Endothelial cell (in vitro differentiated cells): ENCODE results near the gene FAM136A. TPM values are rescaled to one million over a fixed set of nuclear protein-coding genes. Genes with fewer than 3 reads are reported as not detected.
A peak's percentile ranks its signal among the peaks of the same experiment; 100 is the strongest.

Source experiments
- DNase-seq: peaks from one replicate; pipeline ENCODE4 v3.0.0; 2021; ENCODE audit warnings: low spot score
- H3K27ac Mint-ChIP-seq: one replicate; pipeline ENCODE4 v1.8.0; 2021; ENCODE audit warnings: mixed read lengths, inconsistent platforms; ENCODE audit not compliant: unreplicated experiment
- H3K27me3 Mint-ChIP-seq: one replicate; pipeline ENCODE4 v1.8.0; 2021; ENCODE audit warnings: mild to moderate bottlenecking, moderate library complexity, mixed read lengths, inconsistent platforms; ENCODE audit not compliant: unreplicated experiment
- H3K36me3 Mint-ChIP-seq: one replicate; pipeline ENCODE4 v1.8.0; 2021; ENCODE audit warnings: mild to moderate bottlenecking, low read depth, mixed read lengths, inconsistent platforms; ENCODE audit not compliant: unreplicated experiment
- H3K4me1 Mint-ChIP-seq: one replicate; pipeline ENCODE4 v1.8.0; 2021; ENCODE audit warnings: mild to moderate bottlenecking, mixed read lengths, inconsistent platforms; ENCODE audit not compliant: unreplicated experiment
- H3K4me3 Mint-ChIP-seq: one replicate; pipeline ENCODE4 v1.8.0; 2021; ENCODE audit warnings: mild to moderate bottlenecking, mixed read lengths, inconsistent platforms; ENCODE audit not compliant: unreplicated experiment
- H3K9me3 Mint-ChIP-seq: one replicate; pipeline ENCODE4 v1.8.0; 2021; ENCODE audit warnings: mixed read lengths, inconsistent platforms; ENCODE audit not compliant: unreplicated experiment
- total RNA-seq: library from RNA; stranded (reverse); fragmentation: NEBNext Ultra II Directional; extraction: Animal tissue kit (Norgen Biotek cat#: 25700); gene quantifications from one replicate; pipeline ENCODE4 v1.2.1, GENCODE V29; 2021; ENCODE audit not compliant: unreplicated experiment
- TF ChIP-seq, protein P1 (sequence below): fragments of 200-600 bp; sonication (generic); IDR thresholded peaks from one replicate; pipeline ENCODE4 v1.5.0; 2021; ENCODE audit warnings: antibody characterized with exemption; ENCODE audit not compliant: unreplicated experiment

FAM136A gene
- total RNA-seq, 1 donor from 2014 or later, result 37.9 TPM

DNA sequence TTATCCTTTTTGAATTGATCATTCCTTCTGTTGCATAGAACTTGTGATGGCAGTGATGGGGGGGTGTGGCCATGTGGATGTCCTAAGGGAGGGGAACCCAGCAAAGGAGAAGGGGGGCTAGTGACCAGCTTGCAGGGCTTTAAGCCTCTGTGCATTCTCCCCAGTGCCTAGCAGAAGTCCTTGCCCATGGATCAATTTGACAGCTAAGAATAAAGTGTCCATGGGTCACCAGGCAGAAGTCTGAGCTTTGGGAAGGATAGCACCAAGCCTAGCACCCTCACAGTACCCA, 39.6 kb upstream of the FAM136A start:
- DNase-seq, result no peak
- TF ChIP-seq, protein P1, sequence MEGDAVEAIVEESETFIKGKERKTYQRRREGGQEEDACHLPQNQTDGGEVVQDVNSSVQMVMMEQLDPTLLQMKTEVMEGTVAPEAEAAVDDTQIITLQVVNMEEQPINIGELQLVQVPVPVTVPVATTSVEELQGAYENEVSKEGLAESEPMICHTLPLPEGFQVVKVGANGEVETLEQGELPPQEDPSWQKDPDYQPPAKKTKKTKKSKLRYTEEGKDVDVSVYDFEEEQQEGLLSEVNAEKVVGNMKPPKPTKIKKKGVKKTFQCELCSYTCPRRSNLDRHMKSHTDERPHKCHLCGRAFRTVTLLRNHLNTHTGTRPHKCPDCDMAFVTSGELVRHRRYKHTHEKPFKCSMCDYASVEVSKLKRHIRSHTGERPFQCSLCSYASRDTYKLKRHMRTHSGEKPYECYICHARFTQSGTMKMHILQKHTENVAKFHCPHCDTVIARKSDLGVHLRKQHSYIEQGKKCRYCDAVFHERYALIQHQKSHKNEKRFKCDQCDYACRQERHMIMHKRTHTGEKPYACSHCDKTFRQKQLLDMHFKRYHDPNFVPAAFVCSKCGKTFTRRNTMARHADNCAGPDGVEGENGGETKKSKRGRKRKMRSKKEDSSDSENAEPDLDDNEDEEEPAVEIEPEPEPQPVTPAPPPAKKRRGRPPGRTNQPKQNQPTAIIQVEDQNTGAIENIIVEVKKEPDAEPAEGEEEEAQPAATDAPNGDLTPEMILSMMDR, result no peak
- Mint-ChIP-seq H3K4me1 (no peaks in the 10 kb centered on the region), H3K9me3 (no peaks in the 10 kb centered on the region), H3K27ac (no peak overlapping the region), H3K27me3 (peaks cover 11% of the 10 kb centered on the region), H3K4me3 (peak overlapping the region; percentile 39), H3K36me3 (no peaks in the 10 kb centered on the region)

DNA sequence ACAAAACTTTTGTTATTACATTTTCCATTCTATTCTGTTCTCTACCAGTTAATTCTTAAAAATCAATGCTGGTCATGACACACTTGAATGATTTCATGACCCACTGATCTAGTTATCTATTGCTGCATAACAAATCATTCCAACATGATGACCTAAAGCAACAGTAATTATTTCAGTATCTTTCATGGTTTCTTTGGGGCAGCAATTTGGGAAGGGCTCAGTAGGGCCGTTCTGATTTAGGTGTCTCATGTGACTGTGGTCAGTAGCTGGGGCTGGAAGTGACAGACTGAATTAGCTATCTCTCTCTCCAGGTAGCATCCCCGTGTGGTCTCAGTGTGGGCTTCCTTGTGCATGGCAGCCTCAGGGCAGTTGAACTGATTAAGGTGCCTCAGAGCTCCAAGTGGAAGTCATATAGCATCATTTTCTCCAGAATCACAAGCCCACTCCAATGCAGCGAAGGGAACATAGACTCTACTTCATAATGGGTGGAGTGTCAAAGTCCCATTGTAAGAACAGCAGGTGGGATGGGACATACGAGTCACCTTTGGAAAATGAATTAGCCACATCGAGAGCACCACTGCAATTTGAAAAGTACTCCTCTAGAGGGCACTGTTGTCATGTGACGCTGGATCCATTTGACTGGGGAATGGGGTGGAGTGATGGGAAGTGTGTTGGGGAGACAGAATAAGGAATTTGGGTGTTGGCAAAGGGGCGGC, 39.1 kb upstream of the FAM136A start:
- Mint-ChIP-seq H3K4me3 (no peak overlapping the region), H3K36me3 (no peaks in the 10 kb centered on the region), H3K4me1 (no peaks in the 10 kb centered on the region), H3K27me3 (peaks cover 9% of the 10 kb centered on the region), H3K9me3 (no peaks in the 10 kb centered on the region), H3K27ac (no peak overlapping the region)
- DNase-seq, result peak; percentile 51
- TF ChIP-seq, protein P1, result peak; percentile 84

DNA sequence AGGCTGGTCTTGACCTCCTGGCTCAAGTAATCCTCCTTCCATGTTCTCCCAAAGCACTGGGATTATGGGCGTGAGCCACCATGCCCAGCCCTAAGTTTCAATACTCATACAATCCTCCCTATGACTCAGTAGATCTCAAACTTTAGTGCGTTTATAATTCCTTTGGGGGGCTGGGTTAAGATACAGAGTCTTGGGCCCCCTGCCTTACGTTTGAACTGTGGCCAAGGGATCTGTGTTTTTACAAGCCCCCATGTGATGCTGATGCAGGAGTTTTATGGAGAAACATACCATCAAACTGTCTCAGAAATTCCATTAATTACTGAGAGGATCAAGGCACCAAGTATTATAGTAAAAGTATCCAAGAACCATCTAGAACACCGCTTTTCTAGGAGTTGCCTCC, 38.2 kb upstream of the FAM136A start:
- Mint-ChIP-seq H3K4me1 (no peaks in the 10 kb centered on the region), H3K4me3 (no peak overlapping the region), H3K27ac (no peak overlapping the region), H3K27me3 (peaks cover 8% of the 10 kb centered on the region), H3K9me3 (no peaks in the 10 kb centered on the region), H3K36me3 (no peaks in the 10 kb centered on the region)
- DNase-seq, result no peak
- TF ChIP-seq, protein P1, result no peak

DNA sequence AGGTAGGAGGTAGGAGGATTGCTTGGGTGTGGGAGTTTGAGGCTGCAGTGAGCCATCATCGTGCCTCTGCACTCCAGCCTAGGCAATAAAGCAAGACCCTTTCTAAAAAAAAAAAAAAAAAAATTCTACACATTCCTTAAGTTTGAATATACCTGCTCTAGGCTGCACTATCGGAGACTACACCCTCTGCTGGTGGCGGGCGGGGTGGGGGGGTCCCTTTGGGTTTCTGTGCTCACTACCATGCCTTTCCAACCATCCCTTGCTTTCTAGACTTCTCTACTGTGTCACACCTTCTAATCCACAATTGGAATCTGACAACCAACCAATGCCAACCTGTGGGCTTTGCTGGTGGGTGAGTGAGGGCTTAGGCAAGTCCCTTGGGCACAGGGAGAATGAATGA, 34.7 kb upstream of the FAM136A start:
- H3K4me3 Mint-ChIP-seq, result no peak overlapping the region
- H3K36me3 Mint-ChIP-seq, result no peaks in the 10 kb centered on the region
- H3K9me3 Mint-ChIP-seq, result no peaks in the 10 kb centered on the region
- H3K27ac Mint-ChIP-seq, result no peak overlapping the region
- peaks cover 2% of the 10 kb centered on the region for H3K27me3 Mint-ChIP-seq
- TF ChIP-seq, protein P1, result no peak
- no peak for DNase-seq
- H3K4me1 Mint-ChIP-seq, result no peaks in the 10 kb centered on the region

DNA sequence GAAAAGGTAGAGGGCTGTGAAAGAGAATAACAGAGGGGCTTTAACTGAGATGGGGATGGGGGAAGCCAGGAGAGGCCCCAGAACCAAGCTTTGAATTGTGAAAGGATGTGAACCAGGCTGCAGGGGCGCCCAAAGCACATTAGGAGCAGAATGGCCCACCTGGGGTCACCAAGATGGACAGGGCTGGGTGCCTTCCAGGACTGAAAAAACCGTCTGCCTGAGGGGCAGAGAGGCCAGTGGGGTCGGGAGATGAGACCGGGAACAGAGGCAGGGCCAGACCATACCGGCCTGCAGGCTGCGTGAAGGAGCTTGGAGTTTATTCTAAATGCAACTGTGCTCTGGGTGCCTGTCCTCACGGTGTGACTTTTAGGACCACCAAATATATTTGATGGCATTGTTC, 29.1 kb upstream of the FAM136A start:
- Mint-ChIP-seq H3K4me1 (no peaks in the 10 kb centered on the region), H3K27ac (no peak overlapping the region), H3K9me3 (no peaks in the 10 kb centered on the region), H3K4me3 (no peak overlapping the region), H3K27me3 (no peaks in the 10 kb centered on the region), H3K36me3 (no peaks in the 10 kb centered on the region)
- no peak for DNase-seq
- TF ChIP-seq, protein P1, result no peak
